Astrocyte (in vitro differentiated cells and primary cell): ENCODE measurements around the gene FAM180A.

ENCODE experiments used
- EZH2 ChIP-seq: IDR thresholded peaks from 2 replicates; pipeline ENCODE4 v1.6.1; 2012; ENCODE audit warnings: mild to moderate bottlenecking, low read length, inconsistent platforms; ENCODE audit not compliant: insufficient read depth
- TF ChIP-seq, protein P1 (sequence below): IDR thresholded peaks from 2 replicates; pipeline ENCODE4 v1.5.1; 2011; ENCODE audit warnings: low read depth, mild to moderate bottlenecking, inconsistent platforms, low read length, moderate library complexity; ENCODE audit not compliant: insufficient read depth

GRCh38 chr7:135684136-135684535 lies 64.5 kb downstream of the FAM180A start:
- TF ChIP-seq, protein P1, sequence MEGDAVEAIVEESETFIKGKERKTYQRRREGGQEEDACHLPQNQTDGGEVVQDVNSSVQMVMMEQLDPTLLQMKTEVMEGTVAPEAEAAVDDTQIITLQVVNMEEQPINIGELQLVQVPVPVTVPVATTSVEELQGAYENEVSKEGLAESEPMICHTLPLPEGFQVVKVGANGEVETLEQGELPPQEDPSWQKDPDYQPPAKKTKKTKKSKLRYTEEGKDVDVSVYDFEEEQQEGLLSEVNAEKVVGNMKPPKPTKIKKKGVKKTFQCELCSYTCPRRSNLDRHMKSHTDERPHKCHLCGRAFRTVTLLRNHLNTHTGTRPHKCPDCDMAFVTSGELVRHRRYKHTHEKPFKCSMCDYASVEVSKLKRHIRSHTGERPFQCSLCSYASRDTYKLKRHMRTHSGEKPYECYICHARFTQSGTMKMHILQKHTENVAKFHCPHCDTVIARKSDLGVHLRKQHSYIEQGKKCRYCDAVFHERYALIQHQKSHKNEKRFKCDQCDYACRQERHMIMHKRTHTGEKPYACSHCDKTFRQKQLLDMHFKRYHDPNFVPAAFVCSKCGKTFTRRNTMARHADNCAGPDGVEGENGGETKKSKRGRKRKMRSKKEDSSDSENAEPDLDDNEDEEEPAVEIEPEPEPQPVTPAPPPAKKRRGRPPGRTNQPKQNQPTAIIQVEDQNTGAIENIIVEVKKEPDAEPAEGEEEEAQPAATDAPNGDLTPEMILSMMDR: no peak
- no peak for TF ChIP-seq EZH2
